NCI-H187 (cell line): ENCODE measurements around the gene CCDC24.

Experiments
- DNase-seq, 2 experiments: peaks; one replicate each; lab custom pipeline; 2025; lab: John Stamatoyannopoulos, UW

CCDC24 gene

GRCh38 chr1:44024031-44024902 is 32.9 kb downstream of the CCDC24 start:
- DNase-seq: no peak

GRCh38 chr1:44024903-44025525 is 33.6 kb downstream of the CCDC24 start:
- DNase-seq: no peak

- no peak for DNase-seq
Measured at GRCh38 chr1:44025816-44026215, 34.4 kb downstream of the CCDC24 start.

- DNase-seq: no peak
Measured at GRCh38 chr1:44027320-44027719, 35.9 kb downstream of the CCDC24 start.

- DNase-seq: no peak
Measured at GRCh38 chr1:44029260-44029910, 38.0 kb downstream of the CCDC24 start.

GRCh38 chr1:44029911-44030604 is 38.7 kb downstream of the CCDC24 start:
- DNase-seq: peak; percentile 75 to 82

GRCh38 chr1:44030605-44031251 is 39.3 kb downstream of the CCDC24 start:
- no peak for DNase-seq

- no peak for DNase-seq
Measured at GRCh38 chr1:44031252-44032169, 40.1 kb downstream of the CCDC24 start, which contains the start of gene SLC6A9. Gene SLC6A9, minus strand, starts transcription at chr1:44031462. Its CDS starts 7,185 bp downstream, at chr1:44024277.

GRCh38 chr1:44032170-44032790 is 40.9 kb downstream of the CCDC24 start:
- DNase-seq: no peak

GRCh38 chr1:44033041-44033575 is 41.7 kb downstream of the CCDC24 start:
- DNase-seq: no peak

GRCh38 chr1:44033756-44034155 is 42.4 kb downstream of the CCDC24 start:
- no peak for DNase-seq

- no peak for DNase-seq
Measured at GRCh38 chr1:44034423-44034822, 43.0 kb downstream of the CCDC24 start.

GRCh38 chr1:44034976-44035716 is 43.7 kb downstream of the CCDC24 start:
- DNase-seq: no peak

GRCh38 chr1:44035726-44036408 is 44.5 kb downstream of the CCDC24 start:
- DNase-seq: no peak

- DNase-seq: peak; percentile 27 to 58
Measured at GRCh38 chr1:44036409-44037139, 45.2 kb downstream of the CCDC24 start.

- DNase-seq: no peak
Measured at GRCh38 chr1:44037154-44037553, 45.8 kb downstream of the CCDC24 start.

GRCh38 chr1:44038876-44039657 is 47.7 kb downstream of the CCDC24 start:
- DNase-seq: no peak
